ENCODE data around the gene VPS16.
"Not testable (repeated sequence)": the region's sequence is repeated elsewhere in the genome, so short reads cannot be mapped to it uniquely, and the experiment has no call there.

Gene VPS16

GRCh38 chr20:2892376-2892775, 51.8 kb downstream of the VPS16 start:
- Histone ChIP-seq H3K27ac (replicated peaks) (no peak overlapping the region), H3K27me3 (ENCODE audit: insufficient read depth, poor library complexity, severe bottlenecking) (no peaks in the 10 kb centered on the region), H3K4me3 (replicated peaks; ENCODE audit: insufficient read depth, low read length) (no peak overlapping the region)
- TF ChIP-seq SPI1 (IDR thresholded peaks at IDR 0.05; ENCODE audit: borderline replicate concordance, low read depth): no peak
- no peak for TF ChIP-seq REST (IDR thresholded peaks at IDR 0.05; ENCODE audit: insufficient replicate concordance, low read depth)
- no peak for TF ChIP-seq CTCF (IDR thresholded peaks at IDR 0.05; ENCODE audit: insufficient read depth, low read length)
- TF ChIP-seq GABPA (IDR thresholded peaks at IDR 0.05; ENCODE audit: low read depth): no peak
- TF ChIP-seq POLR2AphosphoS5 (IDR thresholded peaks at IDR 0.05; ENCODE audit: low read depth): no peak
- DNase-seq (ENCODE audit: low read depth in 1 of 2, low spot score in 1 of 2): no peak

GRCh38 chr20:2894221-2894620, 53.7 kb downstream of the VPS16 start:
- Histone ChIP-seq H3K27ac (replicated peaks) (no peak overlapping the region), H3K27me3 (ENCODE audit: insufficient read depth, poor library complexity, severe bottlenecking) (no peaks in the 10 kb centered on the region), H3K4me3 (replicated peaks; ENCODE audit: insufficient read depth, low read length) (no peak overlapping the region)
- no peak for DNase-seq (ENCODE audit: low read depth in 1 of 2, low spot score in 1 of 2)
- TF ChIP-seq POLR2AphosphoS5 (IDR thresholded peaks at IDR 0.05; ENCODE audit: low read depth) (no peak), CTCF (IDR thresholded peaks at IDR 0.05; ENCODE audit: insufficient read depth, low read length) (no peak), SPI1 (IDR thresholded peaks at IDR 0.05; ENCODE audit: borderline replicate concordance, low read depth) (no peak)

- not testable (repeated sequence) for H3K4me3 ChIP-seq (replicated peaks; ENCODE audit: insufficient read depth, low read length); DNase-seq (ENCODE audit: low read depth in 1 of 2, low spot score in 1 of 2); H3K27me3 ChIP-seq (ENCODE audit: insufficient read depth, poor library complexity, severe bottlenecking); H3K27ac ChIP-seq (replicated peaks)
These were observed 54.6 kb downstream of the VPS16 start for GRCh38 chr20:2895154-2895553.

- Histone ChIP-seq H3K27ac (replicated peaks) (no peak overlapping the region), H3K27me3 (ENCODE audit: insufficient read depth, poor library complexity, severe bottlenecking) (no peaks in the 10 kb centered on the region), H3K4me3 (replicated peaks; ENCODE audit: insufficient read depth, low read length) (no peak overlapping the region)
- no peak for DNase-seq (ENCODE audit: low read depth in 1 of 2, low spot score in 1 of 2)
- no peak for TF ChIP-seq REST (IDR thresholded peaks at IDR 0.05; ENCODE audit: insufficient replicate concordance, low read depth)
- no peak for TF ChIP-seq SPI1 (IDR thresholded peaks at IDR 0.05; ENCODE audit: borderline replicate concordance, low read depth)
- TF ChIP-seq GABPA (IDR thresholded peaks at IDR 0.05; ENCODE audit: low read depth): no peak
- no peak for TF ChIP-seq CTCF (IDR thresholded peaks at IDR 0.05; ENCODE audit: insufficient read depth, low read length)
- no peak for TF ChIP-seq POLR2AphosphoS5 (IDR thresholded peaks at IDR 0.05; ENCODE audit: low read depth)
These were observed 58.7 kb downstream of the VPS16 start for GRCh38 chr20:2899243-2899642.
